ENCODE results near the gene FILIP1. TPM values are rescaled to one million over a fixed set of nuclear protein-coding genes. Genes with fewer than 3 reads are reported as not detected.
A peak's percentile ranks its signal among the peaks of the same experiment; 100 is the strongest.

The FILIP1 gene
- total RNA-seq, 1 experiment from 2014 or later: 0.15 TPM

DNA sequence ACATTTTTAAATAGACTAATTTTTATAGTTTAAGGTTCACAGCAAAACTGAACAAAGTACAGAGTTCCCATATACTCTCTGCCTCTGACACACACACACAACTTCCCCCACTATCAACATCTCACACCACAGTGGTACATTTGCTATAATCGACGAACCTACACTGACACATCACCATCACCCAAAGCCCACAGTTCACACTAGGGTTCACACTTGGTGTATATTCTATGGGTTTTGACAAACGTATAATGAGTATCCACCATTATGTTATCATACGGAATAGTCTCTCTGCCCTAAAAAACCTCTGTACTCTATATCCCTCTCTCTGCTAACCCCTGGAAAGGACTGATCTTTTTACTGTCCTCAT, 224.6 kb downstream of the FILIP1 start:
- Histone ChIP-seq H3K9me2 (replicated peaks; ENCODE audit: insufficient read depth, low read length) (no peaks in the 10 kb centered on the region), H3K36me3 (ENCODE audit: insufficient read depth, low read length) (peaks cover 23% of the 10 kb centered on the region), H3K4me2 (ENCODE audit: low read depth, low read length, poor library complexity, severe bottlenecking) (no peak overlapping the region), H2AFZ (ENCODE audit: low read length) (no peak overlapping the region), H3K27me3 (ENCODE audit: low read length) (no peaks in the 10 kb centered on the region), H3K4me1 (ENCODE audit: low read length) (peaks cover 23% of the 10 kb centered on the region), H3K79me2 (ENCODE audit: low read length) (peaks cover 96% of the 10 kb centered on the region), H4K20me1 (ENCODE audit: insufficient read depth, low read depth, low read length) (0 out of 2 replicates have a peak, but pooled peaks cover 5% of the 10 kb centered on the region), H3K27ac (ENCODE audit: low read length) (no peak overlapping the region), H3K9me3 (ENCODE audit: low read length) (peaks cover 4% of the 10 kb centered on the region; the same call in 1 of the 2 replicates), H3K9ac (ENCODE audit: low read length) (no peak overlapping the region), H3K4me3 (ENCODE audit: low read length) (no peak overlapping the region)
- no peak for DNase-seq

DNA sequence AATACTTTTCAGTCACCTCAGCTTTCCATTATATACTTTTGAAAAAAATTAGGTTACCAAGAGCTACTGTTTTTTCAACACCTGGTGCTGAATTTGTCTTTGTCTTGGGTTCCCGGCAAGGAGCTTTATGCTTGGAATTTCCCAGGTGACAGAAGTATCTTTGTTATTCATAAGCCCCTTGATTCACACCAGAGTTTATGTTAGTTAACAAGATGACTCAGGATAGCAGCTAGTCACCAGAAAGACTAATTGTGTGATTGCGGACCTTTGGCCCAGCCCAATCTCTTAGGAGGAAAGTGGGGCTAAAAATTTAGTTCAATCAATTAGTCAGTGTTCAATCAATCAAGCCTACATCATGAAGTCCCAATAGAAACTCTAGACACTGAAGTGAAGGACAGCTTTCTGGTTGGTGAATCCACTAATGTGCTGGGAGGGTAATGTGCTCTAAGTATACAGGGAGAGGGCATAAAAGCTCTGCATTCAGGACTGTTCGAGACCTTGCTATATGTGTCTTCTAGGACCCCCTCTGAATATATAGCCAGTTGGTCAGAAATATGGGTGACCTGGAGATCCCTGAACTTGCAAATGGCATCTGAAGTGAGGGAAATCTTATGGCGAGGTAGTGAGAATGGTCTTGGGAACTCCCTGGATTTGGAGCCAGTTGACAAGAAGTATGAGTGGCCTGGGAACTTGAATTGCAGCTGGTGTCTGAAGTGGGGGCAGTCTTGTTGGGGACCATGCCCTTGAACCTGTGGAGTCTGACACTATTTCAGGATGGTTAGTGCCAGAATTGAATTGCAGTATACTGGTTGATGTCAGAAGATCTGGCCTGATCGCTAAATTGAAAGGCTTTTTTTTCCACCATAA, 225.2 kb downstream of the FILIP1 start:
- Histone ChIP-seq H3K4me1 (ENCODE audit: low read length) (peaks cover 23% of the 10 kb centered on the region), H3K27me3 (ENCODE audit: low read length) (no peaks in the 10 kb centered on the region), H3K9me2 (replicated peaks; ENCODE audit: insufficient read depth, low read length) (no peaks in the 10 kb centered on the region), H3K4me3 (ENCODE audit: low read length) (no peak overlapping the region), H3K9me3 (ENCODE audit: low read length) (peaks cover 4% of the 10 kb centered on the region; the same call in 1 of the 2 replicates), H3K27ac (ENCODE audit: low read length) (no peak overlapping the region), H3K79me2 (ENCODE audit: low read length) (peaks cover 96% of the 10 kb centered on the region), H3K36me3 (ENCODE audit: insufficient read depth, low read length) (peaks cover 26% of the 10 kb centered on the region), H2AFZ (ENCODE audit: low read length) (no peak overlapping the region), H3K9ac (ENCODE audit: low read length) (no peak overlapping the region), H4K20me1 (ENCODE audit: insufficient read depth, low read depth, low read length) (0 out of 2 replicates have a peak, but pooled peaks cover 5% of the 10 kb centered on the region), H3K4me2 (ENCODE audit: low read depth, low read length, poor library complexity, severe bottlenecking) (peak overlapping the region; percentile 7)
- no peak for DNase-seq

DNA sequence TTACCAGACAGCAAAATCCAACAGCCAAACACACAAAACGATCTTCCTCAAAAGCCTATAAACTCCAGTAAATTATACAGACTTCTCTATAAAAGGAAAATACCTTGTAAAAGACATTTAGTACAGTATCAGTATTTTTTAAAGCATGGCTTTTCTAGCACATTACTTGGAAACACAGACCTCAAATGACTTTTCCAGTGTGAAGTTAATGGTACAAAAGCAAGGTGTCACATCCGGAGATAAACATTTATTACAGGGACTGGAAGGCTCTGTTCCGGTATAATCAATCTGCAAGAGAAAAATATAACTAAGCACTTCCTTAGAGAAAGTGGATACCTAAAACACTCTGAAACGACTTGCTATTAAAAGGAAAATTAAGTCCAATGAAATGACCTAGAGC, 226.1 kb downstream of the FILIP1 start:
- Histone ChIP-seq H3K9me2 (replicated peaks; ENCODE audit: insufficient read depth, low read length) (no peaks in the 10 kb centered on the region), H3K79me2 (ENCODE audit: low read length) (peaks cover 96% of the 10 kb centered on the region), H3K36me3 (ENCODE audit: insufficient read depth, low read length) (peaks cover 26% of the 10 kb centered on the region)

DNA sequence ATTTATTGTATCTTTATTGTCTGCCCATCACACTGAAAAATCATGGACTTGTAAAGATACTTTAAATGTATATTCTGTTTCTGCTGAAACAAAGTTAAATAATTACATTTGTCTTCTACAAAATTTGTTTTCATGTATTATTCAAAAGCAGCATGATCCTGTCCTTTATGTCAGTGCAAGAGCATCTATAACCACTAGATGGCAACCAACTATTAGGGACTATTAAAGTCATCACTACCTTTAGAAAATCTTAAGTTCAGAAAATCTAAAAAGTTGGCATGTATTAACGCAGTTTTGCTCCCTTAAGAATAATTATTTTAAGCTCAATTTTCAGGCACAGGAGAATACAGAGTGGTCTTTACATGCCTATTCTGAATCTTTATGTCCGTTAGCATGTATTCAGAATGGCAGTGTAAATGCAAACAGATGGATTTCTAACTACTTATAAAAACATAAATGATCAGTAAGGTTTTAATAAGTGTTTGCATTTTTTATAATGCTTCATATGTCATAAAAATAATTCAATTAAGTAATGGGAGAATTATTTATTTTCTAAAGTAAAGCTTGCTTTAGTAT, 226.8 kb downstream of the FILIP1 start:
- peak; percentile 82 for DNase-seq
- Histone ChIP-seq H2AFZ (ENCODE audit: low read length) (no peak overlapping the region), H4K20me1 (ENCODE audit: insufficient read depth, low read depth, low read length) (0 out of 2 replicates have a peak, but pooled peaks cover 5% of the 10 kb centered on the region), H3K4me2 (ENCODE audit: low read depth, low read length, poor library complexity, severe bottlenecking) (no peak overlapping the region), H3K9me3 (ENCODE audit: low read length) (no peaks in the 10 kb centered on the region), H3K27me3 (ENCODE audit: low read length) (no peaks in the 10 kb centered on the region), H3K36me3 (ENCODE audit: insufficient read depth, low read length) (peaks cover 24% of the 10 kb centered on the region; the same call in 1 of the 2 replicates), H3K4me1 (ENCODE audit: low read length) (peaks cover 23% of the 10 kb centered on the region), H3K9me2 (replicated peaks; ENCODE audit: insufficient read depth, low read length) (no peaks in the 10 kb centered on the region), H3K27ac (ENCODE audit: low read length) (no peak overlapping the region), H3K9ac (ENCODE audit: low read length) (no peak overlapping the region), H3K79me2 (ENCODE audit: low read length) (peaks cover 96% of the 10 kb centered on the region), H3K4me3 (ENCODE audit: low read length) (no peak overlapping the region)

More for the DNA sequence above, 226.1 kb downstream of the FILIP1 start:
- peaks cover 23% of the 10 kb centered on the region for H3K4me1 ChIP-seq (ENCODE audit: low read length)
- peak overlapping the region; percentile 7 for H3K4me2 ChIP-seq (ENCODE audit: low read depth, low read length, poor library complexity, severe bottlenecking)
- no peak overlapping the region for H3K27ac ChIP-seq (ENCODE audit: low read length)
- H3K4me3 ChIP-seq (ENCODE audit: low read length): no peak overlapping the region
- DNase-seq: no peak
- H4K20me1 ChIP-seq (ENCODE audit: insufficient read depth, low read depth, low read length): 0 out of 2 replicates have a peak, but pooled peaks cover 5% of the 10 kb centered on the region
- H3K9me3 ChIP-seq (ENCODE audit: low read length): no peaks in the 10 kb centered on the region
- H3K27me3 ChIP-seq (ENCODE audit: low read length): no peaks in the 10 kb centered on the region
- no peak overlapping the region for H2AFZ ChIP-seq (ENCODE audit: low read length)
- no peak overlapping the region for H3K9ac ChIP-seq (ENCODE audit: low read length)

DNA sequence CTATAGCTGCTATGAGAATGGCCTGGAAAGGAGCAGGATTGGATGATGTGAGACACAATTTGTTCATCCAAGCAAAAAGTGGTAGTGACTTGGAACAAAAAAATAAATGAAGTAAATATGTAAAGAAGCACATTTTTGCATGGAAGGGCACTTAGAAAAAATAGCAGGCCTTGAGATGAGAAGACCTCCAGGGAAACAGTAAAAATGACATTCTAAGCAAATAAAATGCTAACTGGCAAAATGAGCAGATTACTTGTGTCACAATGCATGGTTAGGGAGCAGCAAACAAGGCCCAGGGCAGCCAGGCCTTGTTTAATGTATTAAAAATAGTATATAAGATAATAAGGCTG, 230.2 kb downstream of the FILIP1 start:
- peaks cover 46% of the 10 kb centered on the region for H3K36me3 ChIP-seq (ENCODE audit: insufficient read depth, low read length)
- H3K4me1 ChIP-seq (ENCODE audit: low read length): peaks cover 21% of the 10 kb centered on the region
- peaks cover 79% of the 10 kb centered on the region for H3K79me2 ChIP-seq (ENCODE audit: low read length)
- H3K4me2 ChIP-seq (ENCODE audit: low read depth, low read length, poor library complexity, severe bottlenecking): no peak overlapping the region
- no peak overlapping the region for H2AFZ ChIP-seq (ENCODE audit: low read length)
- H3K9me3 ChIP-seq (ENCODE audit: low read length): no peaks in the 10 kb centered on the region
- 0 out of 2 replicates have a peak, but pooled peaks cover 5% of the 10 kb centered on the region for H4K20me1 ChIP-seq (ENCODE audit: insufficient read depth, low read depth, low read length)
- H3K9me2 ChIP-seq (replicated peaks; ENCODE audit: insufficient read depth, low read length): no peaks in the 10 kb centered on the region
- no peak overlapping the region for H3K4me3 ChIP-seq (ENCODE audit: low read length)
- H3K9ac ChIP-seq (ENCODE audit: low read length): no peak overlapping the region
- no peak for DNase-seq
- H3K27me3 ChIP-seq (ENCODE audit: low read length): no peaks in the 10 kb centered on the region
- no peak overlapping the region for H3K27ac ChIP-seq (ENCODE audit: low read length)

DNA sequence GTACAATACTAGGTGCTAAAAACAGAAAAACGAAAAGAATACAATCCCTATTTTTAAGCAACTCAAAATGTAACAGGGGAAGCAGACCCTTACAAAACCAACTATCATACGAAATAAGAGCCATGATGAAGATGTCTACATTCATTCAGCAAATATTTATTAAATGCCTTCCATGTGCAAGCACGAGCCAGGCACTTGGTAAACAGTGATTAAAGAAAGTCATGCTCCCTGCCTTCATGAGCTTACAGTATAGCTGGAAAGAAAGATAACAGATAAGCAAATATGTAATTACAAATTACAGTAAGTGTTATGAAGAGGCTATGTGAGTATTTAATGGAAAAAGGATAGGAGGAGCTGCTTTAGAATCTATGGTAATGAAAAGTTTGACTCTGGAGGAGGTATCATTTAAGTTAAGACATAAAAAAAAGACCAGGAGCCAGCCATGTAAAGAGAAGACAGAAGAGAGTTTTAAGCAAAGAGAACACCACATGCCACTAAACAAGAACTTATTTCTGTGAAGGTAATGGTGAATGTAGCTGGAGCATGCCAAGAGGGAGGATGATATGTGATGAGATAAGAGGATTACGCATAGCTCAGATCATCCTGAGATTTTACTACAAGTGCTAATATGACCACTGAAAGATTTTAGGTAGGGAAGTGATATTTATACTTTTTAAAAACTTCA, 230.7 kb downstream of the FILIP1 start:
- no peak for DNase-seq
- no peak overlapping the region for H3K4me2 ChIP-seq (ENCODE audit: low read depth, low read length, poor library complexity, severe bottlenecking)
- H3K36me3 ChIP-seq (ENCODE audit: insufficient read depth, low read length): peaks cover 49% of the 10 kb centered on the region
- H3K4me1 ChIP-seq (ENCODE audit: low read length): peaks cover 18% of the 10 kb centered on the region
- no peaks in the 10 kb centered on the region for H3K9me3 ChIP-seq (ENCODE audit: low read length)
- H3K27me3 ChIP-seq (ENCODE audit: low read length): no peaks in the 10 kb centered on the region
- no peak overlapping the region for H3K27ac ChIP-seq (ENCODE audit: low read length)
- H3K9ac ChIP-seq (ENCODE audit: low read length): no peak overlapping the region
- H3K9me2 ChIP-seq (replicated peaks; ENCODE audit: insufficient read depth, low read length): no peaks in the 10 kb centered on the region
- H3K4me3 ChIP-seq (ENCODE audit: low read length): no peak overlapping the region
- 0 out of 2 replicates have a peak, but pooled peaks cover 5% of the 10 kb centered on the region for H4K20me1 ChIP-seq (ENCODE audit: insufficient read depth, low read depth, low read length)
- H3K79me2 ChIP-seq (ENCODE audit: low read length): peaks cover 77% of the 10 kb centered on the region
- no peak overlapping the region for H2AFZ ChIP-seq (ENCODE audit: low read length)

DNA sequence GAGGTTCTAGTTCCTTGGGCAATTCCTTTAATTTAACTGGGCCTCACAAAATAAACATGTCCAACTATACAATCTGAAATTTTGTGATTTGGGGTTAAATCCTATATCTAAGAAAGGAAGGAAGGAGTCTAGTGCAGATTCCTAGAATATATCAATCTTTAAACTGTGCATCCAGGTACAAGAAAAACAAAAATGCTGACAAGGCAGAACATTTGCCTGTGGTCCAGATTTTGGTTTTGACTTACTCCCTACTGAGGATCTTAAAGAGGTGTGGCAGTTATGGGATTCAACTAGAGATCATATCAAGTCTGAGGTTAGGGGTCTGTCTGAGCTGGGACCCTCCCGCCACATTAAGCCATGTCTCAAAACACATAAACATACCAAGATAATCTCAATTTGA, 232.3 kb downstream of the FILIP1 start:
- peaks cover 62% of the 10 kb centered on the region for H3K36me3 ChIP-seq (ENCODE audit: insufficient read depth, low read length)
- H3K4me2 ChIP-seq (ENCODE audit: low read depth, low read length, poor library complexity, severe bottlenecking): no peak overlapping the region
- no peak overlapping the region for H2AFZ ChIP-seq (ENCODE audit: low read length)
- H3K9me2 ChIP-seq (replicated peaks; ENCODE audit: insufficient read depth, low read length): no peaks in the 10 kb centered on the region
- DNase-seq: no peak
- peaks cover 76% of the 10 kb centered on the region for H3K79me2 ChIP-seq (ENCODE audit: low read length)
- H3K27me3 ChIP-seq (ENCODE audit: low read length): no peaks in the 10 kb centered on the region
- H4K20me1 ChIP-seq (ENCODE audit: insufficient read depth, low read depth, low read length): 0 out of 2 replicates have a peak, but pooled peaks cover 2% of the 10 kb centered on the region
- peaks cover 9% of the 10 kb centered on the region for H3K4me1 ChIP-seq (ENCODE audit: low read length)
- H3K9me3 ChIP-seq (ENCODE audit: low read length): no peaks in the 10 kb centered on the region
- no peak overlapping the region for H3K4me3 ChIP-seq (ENCODE audit: low read length)
- no peak overlapping the region for H3K9ac ChIP-seq (ENCODE audit: low read length)
- H3K27ac ChIP-seq (ENCODE audit: low read length): no peak overlapping the region
